GM18498 (cell line): Measurements from ENCODE around the gene COMMD2.

ENCODE experiments used
- ATAC-seq: cut with Tn5 transposase; IDR thresholded peaks from one replicate; pipeline ENCODE4 v1.9.1; 2021; ENCODE audit warnings: mild to moderate bottlenecking, moderate library complexity; ENCODE audit not compliant: unreplicated experiment

COMMD2 gene

GRCh38 chr3:149705416-149705815, 46.9 kb downstream of the COMMD2 start:
- ATAC-seq, result no peak

- no peak for ATAC-seq
Measured at GRCh38 chr3:149703466-149703865, 48.8 kb downstream of the COMMD2 start.

DNA sequence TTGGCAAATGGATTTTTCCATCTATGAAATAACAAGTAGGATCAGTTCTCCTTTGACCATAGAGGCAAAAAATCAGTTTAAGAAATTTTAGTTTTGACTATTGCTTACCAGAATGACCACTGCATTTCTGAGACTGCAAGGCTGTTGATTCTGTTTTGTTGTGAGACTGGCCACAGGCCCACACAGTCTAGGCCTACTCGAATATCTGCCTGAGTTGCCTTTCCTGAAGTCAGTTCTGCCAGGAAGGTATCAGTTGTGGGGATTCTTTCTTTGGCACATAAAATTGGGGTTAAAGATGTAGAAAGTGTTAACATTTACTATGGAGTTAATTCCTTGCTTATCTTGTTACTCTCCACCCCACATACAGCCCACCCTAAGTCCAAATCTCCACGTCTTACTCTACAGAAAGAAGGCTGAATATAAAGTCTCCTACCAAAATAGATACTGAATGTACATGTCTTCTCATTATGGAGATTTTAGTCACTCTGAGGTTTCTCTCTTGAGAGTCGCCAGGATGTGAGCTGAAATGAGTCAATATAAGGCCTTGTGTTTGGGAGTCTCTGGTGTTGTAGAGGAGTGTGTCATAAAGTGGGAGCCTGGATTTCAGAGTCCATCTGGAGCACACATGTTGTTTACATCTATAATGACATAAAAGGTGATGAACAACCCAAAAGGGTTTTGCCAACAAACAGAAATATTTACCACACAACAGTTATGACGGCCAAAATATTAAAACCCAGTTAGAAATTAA, 49.4 kb downstream of the COMMD2 start:
- ATAC-seq, result no peak

- ATAC-seq, result no peak
Measured at GRCh38 chr3:149701977-149702350, 50.3 kb downstream of the COMMD2 start.

- ATAC-seq, result no peak
Measured at GRCh38 chr3:149701206-149701976, 50.9 kb downstream of the COMMD2 start.
